Psoas muscle (tissue), 8 donors: ENCODE results near the gene ENO2. TPM values are rescaled to one million over a fixed set of nuclear protein-coding genes. Genes with fewer than 3 reads are reported as not detected.

Source experiments
- ATAC-seq, 4 donors: fragments of 200-7000 bp; cut with Tn5 transposase; one replicate each; pipeline ENCODE4 v1.9.1; 2020; ENCODE audit warnings: moderate library complexity in 3 of 4, mild to moderate bottlenecking in 2 of 4
- DNase-seq, 2 donors: peaks; one replicate each; pipeline ENCODE4 v3.0.0-alpha.2; 2020
- H3K27ac ChIP-seq: fragments of 200-600 bp; one replicate; pipeline ENCODE4 v1.8.0; 2022
- H3K27me3 ChIP-seq, 3 donors: fragments of 200-600 bp in 1 of 3; one replicate each; pipeline versions ENCODE4 v1.6.1 to v1.8.0; 2013 to 2022; ENCODE audit warnings: low read length in 2 of 3, mild to moderate bottlenecking in 2 of 3, moderate library complexity in 1 of 3; ENCODE audit not compliant: insufficient read depth in 3 of 3
- H3K36me3 ChIP-seq, 2 donors: fragments of 200-600 bp in 1 of 2; one replicate each; pipeline versions ENCODE4 v1.6.1 to v1.8.0; 2013 to 2022; ENCODE audit warnings: low read depth in 1 of 2, mild to moderate bottlenecking in 1 of 2, moderate library complexity in 1 of 2; ENCODE audit not compliant: insufficient read depth in 1 of 2
- H3K4me1 ChIP-seq: fragments of 200-600 bp; one replicate; pipeline ENCODE4 v1.8.0; 2022
- H3K4me3 ChIP-seq: fragments of 200-600 bp; one replicate; pipeline ENCODE4 v1.8.0; 2022; ENCODE audit warnings: mild to moderate bottlenecking
- H3K9me3 ChIP-seq: fragments of 200-600 bp; one replicate; pipeline ENCODE4 v1.8.0; 2022
- WGBS, 3 donors: extraction: QIAGEN DNeasy Blood & Tissue Kit; methylation state at CpG; one replicate each; pipeline versions ENCODE4 v1.1.6 to v1.1.7; 2013; 5-methylcytosine and 5-hydroxymethylcytosine counted together
- intact Hi-C, 2 donors: fragments of 100-400 bp; cut with DNase I; formaldehyde crosslinking; loops; one replicate each; pipeline versions ENCODE4 v1.11.0 to v1.14.2; 2022
- polyA plus RNA-seq, 3 donors: library from polyadenylated mRNA; stranded (reverse); fragments of 200-250 nt; gene quantifications; one replicate each; pipeline ENCODE4 v1.2.3, GENCODE V29; 2013
- total RNA-seq, 4 donors: library from RNA; stranded (reverse); fragmentation: NEBNext Ultra II Directional in 2 of 4; extraction: Animal tissue kit (Norgen Biotek cat#: 25700) in 2 of 4; gene quantifications; one replicate each; pipeline versions ENCODE4 v1.2.1 to v1.2.4, GENCODE V29; 2021 to 2023
- TF ChIP-seq, protein P1 (sequence below): fragments of 200-600 bp; IDR thresholded peaks from one replicate; pipeline ENCODE4 v1.8.0; 2022; ENCODE audit warnings: antibody characterized with exemption
- donor health status: healthy with polysubstance abuse.
- donor health status: DM: no; HTN: no; CAD: no; lungs with moderate emphysema.
- donor health status: Bipolar disorder and iron deficiency.
- donor health status: healthy.
- donor health status: DM: yes; HTN: yes; CAD: no.
- donor health status: DM: no; HTN: no; CAD: no.
- donor health status: DM: no; HTN: no; CAD: no.
- donor health status: DM: yes; HTN: yes; CAD: no.

The ENO2 gene
- total and polyA plus RNA-seq, 7 donors, result 1.4 to 4.6 (median 2.0) TPM

- peak overlapping the region; percentile 53 for H3K27ac ChIP-seq
- ATAC-seq (no peak), DNase-seq (peak in 1 of 2 donors; percentile 50)
- peaks cover 14% of the 10 kb centered on the region for H3K4me1 ChIP-seq
- H3K36me3 ChIP-seq, result peaks cover 0 to 3% of the 10 kb centered on the region in 2 donors
- no peaks in the 10 kb centered on the region for H3K9me3 ChIP-seq
- no peaks in the 10 kb centered on the region for H3K27me3 ChIP-seq
- H3K4me3 ChIP-seq, result no peak overlapping the region
- 86 to 90% (median 90%) methylated on average over 24 to 26 of the region's 26 CpGs for WGBS, 3 donors
- intact Hi-C loops, result loop anchor here (2.0 to 5.0 kb wide), 2 partner anchors 15 to 38 kb away; partner anchors contain the start of gene C12orf57 (in 1 of the 2)
- TF ChIP-seq, protein P1, sequence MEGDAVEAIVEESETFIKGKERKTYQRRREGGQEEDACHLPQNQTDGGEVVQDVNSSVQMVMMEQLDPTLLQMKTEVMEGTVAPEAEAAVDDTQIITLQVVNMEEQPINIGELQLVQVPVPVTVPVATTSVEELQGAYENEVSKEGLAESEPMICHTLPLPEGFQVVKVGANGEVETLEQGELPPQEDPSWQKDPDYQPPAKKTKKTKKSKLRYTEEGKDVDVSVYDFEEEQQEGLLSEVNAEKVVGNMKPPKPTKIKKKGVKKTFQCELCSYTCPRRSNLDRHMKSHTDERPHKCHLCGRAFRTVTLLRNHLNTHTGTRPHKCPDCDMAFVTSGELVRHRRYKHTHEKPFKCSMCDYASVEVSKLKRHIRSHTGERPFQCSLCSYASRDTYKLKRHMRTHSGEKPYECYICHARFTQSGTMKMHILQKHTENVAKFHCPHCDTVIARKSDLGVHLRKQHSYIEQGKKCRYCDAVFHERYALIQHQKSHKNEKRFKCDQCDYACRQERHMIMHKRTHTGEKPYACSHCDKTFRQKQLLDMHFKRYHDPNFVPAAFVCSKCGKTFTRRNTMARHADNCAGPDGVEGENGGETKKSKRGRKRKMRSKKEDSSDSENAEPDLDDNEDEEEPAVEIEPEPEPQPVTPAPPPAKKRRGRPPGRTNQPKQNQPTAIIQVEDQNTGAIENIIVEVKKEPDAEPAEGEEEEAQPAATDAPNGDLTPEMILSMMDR, result no peak
These were observed 45.6 kb downstream of the ENO2 start for GRCh38 chr12:6959805-6960592.

DNA sequence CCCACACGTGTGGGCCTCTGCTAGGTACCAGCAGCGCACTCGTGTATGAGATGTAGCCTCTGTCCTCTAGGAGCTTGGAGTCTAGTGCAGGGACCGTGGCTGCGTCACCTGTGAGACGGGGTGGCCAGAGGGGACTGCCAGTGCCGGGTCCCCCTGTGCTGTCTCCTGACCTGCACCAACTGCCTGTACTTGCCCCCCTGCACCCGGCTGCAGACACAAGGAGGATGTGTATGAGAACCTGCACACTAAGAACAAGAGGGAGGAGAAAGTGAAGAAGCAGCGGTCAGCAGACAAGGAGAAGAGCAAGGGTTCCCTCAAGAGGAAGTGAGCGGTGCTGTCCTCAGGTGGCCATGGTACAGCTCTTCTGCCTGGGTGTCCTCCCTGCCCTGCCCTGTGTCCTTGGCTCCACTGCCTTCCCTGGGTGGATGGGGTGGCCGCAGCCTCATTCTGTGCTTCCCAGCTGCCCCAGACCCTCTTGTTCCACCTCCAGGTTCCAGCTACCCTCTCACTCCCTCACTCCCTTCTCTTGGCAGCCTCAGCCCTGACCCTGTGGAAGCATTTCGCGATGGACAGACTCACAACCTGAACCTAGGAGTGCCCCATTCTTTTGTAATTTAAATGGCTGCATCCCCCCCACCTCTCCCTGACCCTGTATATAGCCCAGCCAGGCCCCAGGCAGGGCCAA lies 46.4 kb downstream of the ENO2 start:
- Histone ChIP-seq H3K36me3 (peaks cover 0 to 11% of the 10 kb centered on the region in 2 donors), H3K4me1 (peaks cover 14% of the 10 kb centered on the region), H3K4me3 (peak overlapping the region; percentile 13), H3K27ac (peak overlapping the region; percentile 72), H3K27me3 (no peaks in the 10 kb centered on the region), H3K9me3 (no peaks in the 10 kb centered on the region)
- TF ChIP-seq, protein P1, result no peak
- intact Hi-C loops, result loop anchor here (2.0 to 5.0 kb wide), 2 partner anchors 16 to 38 kb away; partner anchors contain the start of gene C12orf57 (in 1 of the 2)
- peak in 2 of 4 donors; percentile 26 to 27 for ATAC-seq
- WGBS, 3 donors, result 75 to 82% (median 78%) methylated on average over 13 of the region's 13 CpGs
- peak; percentile 14 to 46 for DNase-seq

- H3K27me3 ChIP-seq, result no peaks in the 10 kb centered on the region
- TF ChIP-seq, protein P1, result no peak
- H3K4me3 ChIP-seq, result peak overlapping the region; percentile 13
- H3K36me3 ChIP-seq, result peaks cover under 1 to 16% of the 10 kb centered on the region in 2 donors
- ATAC-seq, result peak; percentile 40 to 73 (median 70)
- 37 to 55% (median 48%) methylated on average over 24 of the region's 24 CpGs for WGBS, 3 donors
- H3K4me1 ChIP-seq, result peaks cover 14% of the 10 kb centered on the region
- H3K27ac ChIP-seq, result peak overlapping the region; percentile 72
- intact Hi-C loops, result loop anchor here (2.0 to 5.0 kb wide), 2 partner anchors 16 to 39 kb away; partner anchors contain the start of gene C12orf57 (in 1 of the 2)
- H3K9me3 ChIP-seq, result no peaks in the 10 kb centered on the region
- peak; percentile 80 to 86 for DNase-seq
These were observed 46.9 kb downstream of the ENO2 start for GRCh38 chr12:6961278-6961694.

- H3K9me3 ChIP-seq, result no peaks in the 10 kb centered on the region
- intact Hi-C loops, result loop anchor here (2.0 to 5.0 kb wide), 2 partner anchors 17 to 39 kb away; partner anchors contain the start of gene C12orf57 (in 1 of the 2)
- ATAC-seq (peak; percentile 2 to 50 (median 46)), DNase-seq (peak; percentile 69 to 81)
- peak overlapping the region; percentile 72 for H3K27ac ChIP-seq
- 27 to 31% (median 27%) methylated on average over 16 of the region's 16 CpGs for WGBS, 3 donors
- TF ChIP-seq, protein P1, result peak; percentile 17
- peak overlapping the region; percentile 13 for H3K4me3 ChIP-seq
- H3K4me1 ChIP-seq, result peaks cover 14% of the 10 kb centered on the region
- no peaks in the 10 kb centered on the region for H3K27me3 ChIP-seq
- H3K36me3 ChIP-seq, result peaks cover 2 to 21% of the 10 kb centered on the region in 2 donors
These were observed 47.4 kb downstream of the ENO2 start for GRCh38 chr12:6961695-6962284.
